GM18907 (cell line): ENCODE results near the gene TAAR8.
"Not testable (repeated sequence)": the region's sequence is repeated elsewhere in the genome, so short reads cannot be mapped to it uniquely, and the experiment has no call there.

Source experiments
- ATAC-seq: cut with Tn5 transposase; IDR thresholded peaks from one replicate; pipeline ENCODE4 v1.9.1; 2021; ENCODE audit warnings: mild to moderate bottlenecking, moderate library complexity; ENCODE audit not compliant: unreplicated experiment

Gene TAAR8, protein sequence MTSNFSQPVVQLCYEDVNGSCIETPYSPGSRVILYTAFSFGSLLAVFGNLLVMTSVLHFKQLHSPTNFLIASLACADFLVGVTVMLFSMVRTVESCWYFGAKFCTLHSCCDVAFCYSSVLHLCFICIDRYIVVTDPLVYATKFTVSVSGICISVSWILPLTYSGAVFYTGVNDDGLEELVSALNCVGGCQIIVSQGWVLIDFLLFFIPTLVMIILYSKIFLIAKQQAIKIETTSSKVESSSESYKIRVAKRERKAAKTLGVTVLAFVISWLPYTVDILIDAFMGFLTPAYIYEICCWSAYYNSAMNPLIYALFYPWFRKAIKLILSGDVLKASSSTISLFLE

GRCh38 chr6:132552372-132552771, at the start of gene TAAR8:
Gene TAAR8, plus strand, starts transcription at chr6:132552672. Its CDS starts 21 bp downstream, at chr6:132552693.
- no peak for ATAC-seq

GRCh38 chr6:132504757-132505156, 47.7 kb upstream of the TAAR8 start:
- ATAC-seq, result no peak

DNA sequence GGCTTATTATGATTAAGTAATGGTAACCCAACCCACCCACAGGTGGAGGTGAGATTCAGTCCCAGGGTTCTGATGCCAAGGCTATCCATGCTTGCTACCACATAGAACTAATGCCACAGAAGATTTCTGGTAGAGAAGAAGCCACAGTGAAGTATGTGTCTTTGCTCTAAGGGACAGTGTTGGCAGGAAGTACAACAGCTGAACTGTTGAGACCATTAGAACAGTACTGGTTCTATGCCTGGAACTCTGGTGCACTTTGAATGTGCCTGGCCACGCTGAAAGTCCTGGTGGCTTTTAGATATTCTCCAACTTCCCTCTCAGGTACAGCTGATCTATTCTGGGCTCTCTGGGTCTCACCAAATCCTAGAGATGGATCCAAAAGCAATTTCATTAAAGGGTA, 47.3 kb upstream of the TAAR8 start:
- peak; percentile 54 for ATAC-seq

DNA sequence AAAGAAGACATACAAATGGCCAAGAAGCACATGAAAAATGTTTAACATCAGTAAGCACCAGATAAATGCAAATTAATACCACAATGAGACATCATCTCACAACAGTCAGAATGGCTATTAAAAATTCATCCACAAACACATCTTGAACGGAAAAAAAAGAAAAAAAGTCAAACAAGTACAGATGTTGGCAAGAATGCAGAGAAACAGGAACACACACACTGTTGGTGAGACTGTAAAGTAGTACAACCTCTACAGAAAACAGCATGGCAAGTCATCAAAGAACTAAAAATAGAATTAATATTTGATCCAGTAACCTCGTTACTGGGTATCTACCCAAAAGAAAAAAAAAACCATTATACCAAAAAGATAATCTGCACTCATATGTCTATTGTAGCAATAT, 46.0 kb upstream of the TAAR8 start:
- ATAC-seq, result no peak

DNA sequence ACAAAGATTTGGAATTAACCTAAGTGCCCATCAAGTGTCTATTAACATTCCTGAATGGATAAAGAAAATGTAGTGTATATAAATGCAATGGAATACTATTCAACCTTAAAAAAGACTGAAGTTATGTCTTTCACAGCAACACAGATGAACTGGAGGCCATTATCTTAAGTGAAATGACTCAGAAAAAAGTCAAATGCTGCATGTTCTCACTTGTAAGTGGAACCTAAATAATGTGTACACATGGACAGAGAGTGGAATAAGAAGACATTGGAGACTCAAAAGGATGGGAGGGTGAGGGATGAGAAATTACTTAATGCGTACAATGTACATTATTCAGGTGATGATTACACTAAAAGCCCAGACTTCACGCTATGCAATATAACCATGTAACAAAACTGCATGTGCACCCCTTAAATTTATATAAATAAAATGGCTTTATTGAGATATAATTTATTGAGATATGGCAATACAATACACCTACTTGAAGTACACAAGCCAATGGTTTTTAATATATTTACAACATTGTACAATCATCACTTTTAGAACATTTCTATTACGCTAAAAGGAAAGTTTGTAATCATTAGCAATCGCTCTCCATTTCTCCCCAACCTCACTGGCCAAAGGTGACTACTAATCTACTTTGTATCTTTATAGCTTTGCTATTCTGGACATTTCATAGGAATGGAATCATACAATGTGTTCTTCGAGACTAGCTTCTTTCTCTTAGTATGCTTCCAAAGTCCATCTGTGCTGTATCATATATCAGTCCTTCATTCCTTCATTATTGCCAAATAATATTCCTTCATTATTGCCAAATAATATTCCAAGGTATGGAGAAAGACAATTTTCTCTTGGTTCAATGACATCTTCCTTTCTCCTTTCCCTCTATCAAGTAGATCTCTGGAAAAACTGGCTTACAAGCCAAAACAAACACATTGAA, 45.3 kb upstream of the TAAR8 start:
- ATAC-seq, result no peak

- peak; percentile 13 for ATAC-seq
Measured at GRCh38 chr6:132511210-132511830, 41.2 kb upstream of the TAAR8 start.

GRCh38 chr6:132511831-132512220, 40.6 kb upstream of the TAAR8 start:
- ATAC-seq, result peak; percentile 26

GRCh38 chr6:132512342-132512637, 40.2 kb upstream of the TAAR8 start:
- no peak for ATAC-seq

DNA sequence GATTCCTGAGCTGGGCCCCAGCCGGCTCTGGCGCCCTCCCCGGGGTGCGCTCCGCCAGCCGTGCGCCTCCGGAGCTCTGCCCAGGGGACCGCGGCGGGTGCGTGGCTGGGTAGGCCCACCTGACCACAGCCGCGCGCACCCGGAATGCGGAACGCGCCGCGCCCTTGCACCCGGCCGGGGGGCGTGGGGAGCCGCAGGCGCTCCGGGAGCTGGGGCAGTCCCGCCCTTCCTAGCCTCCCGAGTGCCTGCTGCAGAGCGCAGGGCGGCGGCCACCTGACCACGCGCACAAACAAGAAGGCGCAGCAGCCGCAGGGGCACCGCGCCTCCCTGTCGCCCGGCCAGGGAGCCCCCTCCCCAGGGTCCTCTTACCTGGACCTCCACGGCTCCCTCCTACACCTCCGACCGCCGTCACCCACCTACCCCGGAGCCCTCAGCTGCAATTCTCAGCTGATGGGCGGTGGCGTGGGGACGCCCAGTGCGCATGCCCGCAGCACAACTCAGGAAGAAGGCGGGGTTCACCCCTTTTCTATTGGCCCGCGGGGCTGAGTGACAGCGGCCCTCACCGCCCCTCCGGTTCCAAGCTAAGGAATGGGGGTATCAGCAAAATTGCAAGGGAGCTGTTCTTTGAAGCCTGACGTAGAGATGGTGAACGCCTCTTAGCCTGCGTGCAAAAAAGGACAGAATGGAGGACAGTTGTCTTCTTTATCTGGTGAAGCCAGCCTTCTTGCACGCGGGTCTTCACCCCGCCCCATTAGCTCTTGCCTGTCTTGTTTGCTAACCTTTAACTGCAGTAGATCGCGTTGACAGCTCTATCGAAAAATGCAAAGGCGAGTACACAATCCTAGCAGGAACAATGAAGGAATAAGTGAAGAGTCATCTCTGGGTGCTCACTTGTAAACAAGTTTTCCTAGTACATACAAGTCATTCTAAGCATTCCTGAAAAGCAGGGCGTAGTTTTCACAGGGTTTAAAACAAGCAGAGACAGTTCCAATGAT, 39.5 kb upstream of the TAAR8 start, which contains the start of gene STX7:
Gene STX7 (minus strand): TSS at position 479 of the 995 bp plus-strand sequence. CDS start 9,586 bp downstream, outside the sequence.
- ATAC-seq, result peak; percentile 94

- no peak for ATAC-seq
Measured at GRCh38 chr6:132513831-132514545, 38.5 kb upstream of the TAAR8 start.

DNA sequence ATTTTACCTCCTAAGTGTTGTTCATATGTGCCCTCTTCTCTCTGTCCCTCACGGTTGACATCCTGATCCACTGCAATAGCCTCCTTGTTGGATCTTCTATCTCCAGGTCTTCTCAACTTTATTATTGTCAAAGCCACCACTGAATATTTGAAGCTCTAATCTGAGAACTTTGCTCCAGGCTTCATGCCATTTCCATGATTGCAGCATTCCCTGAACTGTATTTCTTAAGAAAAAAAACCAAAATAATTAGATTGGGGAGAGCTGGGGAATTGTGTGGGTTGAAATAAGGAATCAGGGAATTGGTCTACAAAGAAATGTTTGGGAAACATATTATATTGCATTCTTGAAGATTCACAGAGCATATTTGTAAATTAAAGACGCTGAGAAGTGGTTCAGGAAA, 37.1 kb upstream of the TAAR8 start:
- ATAC-seq, result no peak

- ATAC-seq, result no peak
Measured at GRCh38 chr6:132520953-132521352, 31.5 kb upstream of the TAAR8 start.

DNA sequence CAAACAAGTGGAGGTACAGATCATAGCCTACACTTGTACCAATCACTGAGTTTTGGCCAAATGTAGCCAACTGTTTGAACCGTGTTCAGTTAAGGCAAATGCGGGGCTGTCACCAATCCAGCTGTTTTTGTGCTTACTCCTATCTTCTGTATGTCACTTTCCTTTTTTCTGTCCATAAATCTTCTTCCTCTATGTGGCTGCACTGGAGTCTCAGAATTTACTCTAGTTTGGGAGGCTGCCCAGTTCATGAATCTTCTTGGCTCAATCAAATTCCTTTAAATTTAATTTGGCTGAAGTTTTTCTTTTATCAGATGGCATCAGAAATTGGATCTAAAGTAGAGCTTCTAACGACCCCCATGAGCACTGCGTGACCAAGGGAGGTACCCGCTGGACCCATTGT, 27.8 kb upstream of the TAAR8 start:
- no peak for ATAC-seq

DNA sequence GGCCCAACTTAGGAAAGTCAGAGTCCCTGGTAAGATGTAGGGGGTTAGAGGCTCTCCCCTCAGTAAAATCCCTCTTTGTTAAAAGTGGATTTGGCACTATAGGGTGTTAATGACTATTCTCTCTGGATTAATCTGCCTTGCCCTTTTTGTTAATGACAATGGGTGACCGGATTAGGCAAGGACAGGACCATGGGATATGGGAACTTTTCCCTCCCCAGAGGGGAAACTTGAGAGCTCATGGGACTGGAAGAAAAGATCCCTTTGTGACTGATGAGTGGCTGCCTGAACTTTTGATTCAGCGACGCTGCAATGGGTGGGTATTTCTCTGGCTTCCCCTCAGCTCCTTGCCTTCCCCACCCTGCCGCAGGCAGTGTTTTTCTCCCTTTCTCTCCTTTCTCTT, 26.6 kb upstream of the TAAR8 start:
- ATAC-seq, result no peak

DNA sequence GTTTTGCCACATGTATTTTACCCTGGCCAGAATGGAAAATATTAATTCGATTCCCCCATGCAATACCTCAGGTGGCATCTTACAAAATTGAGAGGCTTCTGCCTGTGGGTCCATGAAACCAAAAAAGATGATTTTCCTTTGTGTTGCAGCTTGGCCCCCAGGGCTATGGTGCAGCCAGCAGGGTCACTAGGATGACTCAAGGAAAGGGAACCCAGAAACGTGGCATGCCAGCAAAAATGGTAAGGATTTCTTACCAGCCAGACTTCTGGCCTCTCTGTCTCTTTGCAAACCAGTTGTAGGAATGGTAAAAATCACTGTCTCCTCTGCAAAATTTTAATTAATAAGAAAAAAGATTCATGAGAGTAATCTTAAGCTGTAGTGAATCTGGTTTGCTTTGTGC, 26.0 kb upstream of the TAAR8 start:
- ATAC-seq, result no peak

DNA sequence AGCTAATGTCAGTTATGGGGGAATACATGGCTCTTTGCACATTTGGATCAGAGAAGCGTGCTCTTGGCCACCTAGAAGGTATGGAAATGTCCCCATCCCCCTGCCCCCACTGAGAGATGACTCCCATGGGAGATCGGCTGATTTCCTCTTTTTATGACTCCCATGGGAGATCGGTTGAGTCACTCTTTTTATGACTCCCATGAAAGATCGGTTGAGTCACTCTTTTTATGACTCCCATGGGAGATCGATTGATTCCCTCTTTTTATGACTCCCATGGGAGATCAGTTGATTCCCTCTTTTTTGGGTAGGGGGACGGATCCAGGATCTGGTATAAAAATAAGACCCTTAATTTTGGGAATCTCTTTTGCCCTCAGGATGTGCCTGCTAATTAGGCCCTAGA, 24.7 kb upstream of the TAAR8 start:
- ATAC-seq, result no peak

DNA sequence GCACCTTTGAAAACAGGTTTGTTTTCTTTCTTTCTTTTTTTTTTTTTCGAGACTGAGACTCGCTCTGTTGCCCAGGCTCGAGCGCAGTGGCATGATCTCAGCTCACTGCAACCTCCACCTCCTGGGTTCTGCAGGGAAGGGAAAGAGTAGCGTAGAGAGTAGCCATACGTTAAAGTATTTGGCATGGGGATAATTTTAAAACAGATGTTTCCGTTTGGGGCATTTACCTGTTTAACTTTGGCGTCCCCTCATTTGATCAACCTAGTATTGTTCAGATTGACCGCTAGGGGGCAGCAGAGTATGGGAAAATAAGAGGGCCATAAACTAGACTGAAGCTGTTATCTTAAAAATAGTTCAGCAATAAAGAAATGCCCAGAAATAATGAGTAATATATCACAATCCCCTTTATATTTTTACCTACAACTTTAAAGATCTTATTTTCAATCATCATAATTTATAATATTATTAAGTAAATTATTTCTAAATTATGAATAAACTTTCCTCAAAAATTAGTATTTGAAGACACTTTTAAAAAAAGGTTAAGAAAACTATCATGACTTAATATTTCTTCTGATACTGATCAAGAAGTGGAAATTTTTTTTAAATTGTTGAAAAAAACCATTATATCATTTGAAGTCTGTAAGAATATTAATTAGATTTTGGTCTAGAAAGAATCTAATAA, 22.0 kb upstream of the TAAR8 start:
- peak; percentile 82 for ATAC-seq

DNA sequence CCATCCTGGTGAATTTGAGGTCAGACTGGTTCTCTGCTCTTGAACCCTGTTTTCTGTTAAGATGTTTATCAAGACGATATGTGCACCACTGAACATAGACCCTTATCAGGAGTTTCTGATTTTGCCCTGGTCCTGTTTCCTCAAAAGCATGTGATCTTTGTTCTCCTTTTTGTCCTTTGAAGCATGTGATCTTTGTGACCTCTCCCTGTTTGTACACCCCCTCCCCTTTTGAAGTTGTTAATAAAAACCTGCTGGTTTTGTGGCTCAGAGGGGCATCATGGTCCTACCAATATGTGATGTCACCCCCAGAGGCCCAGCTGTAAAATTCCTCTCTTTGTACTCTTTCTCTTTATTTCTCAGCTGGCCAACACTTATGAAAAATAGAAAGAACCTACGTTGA, 17.9 kb upstream of the TAAR8 start:
- not testable (repeated sequence) for ATAC-seq

GRCh38 chr6:132537145-132537544, 15.3 kb upstream of the TAAR8 start:
- ATAC-seq, result no peak
